H1 (cell line): ENCODE measurements around the gene ENAH. TPM values are rescaled to one million over a fixed set of nuclear protein-coding genes. Genes with fewer than 3 reads are reported as not detected.

ENCODE experiments used
- CTCF ChIA-PET: fragments of 300-600 bp; sonication (Branson Sonifier 250); formaldehyde crosslinking; loops from one replicate; lab custom pipeline; 2021; ENCODE audit not compliant: partially characterized antibody; lab: Charles Lee
- POLR2A ChIA-PET: fragments of 300-600 bp; sonication (Branson Sonifier 250); formaldehyde crosslinking; loops from one replicate; lab custom pipeline; 2021; ENCODE audit warnings: inconsistent platforms; ENCODE audit not compliant: partially characterized antibody; lab: Charles Lee
- DNase-seq, 2 experiments: peaks; one replicate each; pipeline versions ENCODE4 v3.0.0 to v3.0.0-alpha.2; 2010 to 2022; ENCODE audit warnings: low spot score in 2 of 2, low read depth in 1 of 2, mixed read lengths in 1 of 2
- FAIRE-seq: peaks from 2 replicates; lab custom pipeline; 2011; peaks lifted over from hg19 to GRCh38; lab: Jason Lieb, UNC
- H2AFZ ChIP-seq: 2 replicates; pipeline ENCODE4 v1.8.1; 2012; ENCODE audit warnings: low read length, inconsistent platforms
- H2AK5ac ChIP-seq: 2 replicates; pipeline ENCODE4 v1.6.1; 2013; ENCODE audit warnings: low read depth, low read length
- H2BK120ac ChIP-seq: replicated peaks from 2 replicates; pipeline ENCODE3; 2013; ENCODE audit warnings: low read depth, low read length, inconsistent platforms
- H2BK12ac ChIP-seq: 2 replicates; pipeline ENCODE4 v1.6.1; 2013; ENCODE audit warnings: low read depth, low read length
- H2BK15ac ChIP-seq: 2 replicates; pipeline ENCODE4 v1.6.1; 2013; ENCODE audit warnings: low read length
- H2BK20ac ChIP-seq: 2 replicates; pipeline ENCODE4 v1.6.1; 2013; ENCODE audit warnings: low read length
- H2BK5ac ChIP-seq: 2 replicates; pipeline ENCODE4 v1.6.1; 2013; ENCODE audit warnings: low read depth, low read length
- H3K14ac ChIP-seq: 2 replicates; pipeline ENCODE4 v1.6.1; 2013; ENCODE audit warnings: inconsistent platforms; ENCODE audit not compliant: insufficient read length
- H3K18ac ChIP-seq: 2 replicates; pipeline ENCODE4 v1.6.1; 2013; ENCODE audit warnings: low read length; ENCODE audit errors: extremely low read depth
- H3K23ac ChIP-seq: 2 replicates; pipeline ENCODE4 v1.6.1; 2013; ENCODE audit warnings: inconsistent platforms; ENCODE audit not compliant: insufficient read length
- H3K23me2 ChIP-seq: 2 replicates; pipeline ENCODE4 v1.6.1; 2013; ENCODE audit warnings: low read depth, low read length
- H3K27ac ChIP-seq: 2 replicates; pipeline ENCODE4 v1.6.1; 2011; ENCODE audit warnings: low read depth, low read length, inconsistent platforms
- H3K27me3 ChIP-seq, 4 experiments: replicated peaks in 1 of 4; 1 replicate in 1 of 4; 2 replicates in 3 of 4; pipeline versions ENCODE4 v1.6.1 to v1.8.1; 2011 to 2013; ENCODE audit warnings: low read length in 3 of 4, mild to moderate bottlenecking in 3 of 4, inconsistent platforms in 2 of 4, mixed read lengths in 2 of 4, moderate library complexity in 1 of 4; ENCODE audit not compliant: control insufficient read depth in 3 of 4, insufficient read depth in 3 of 4; ENCODE audit errors: extremely low read depth in 1 of 4
- H3K36me3 ChIP-seq, 4 experiments: 2 replicates each; pipeline versions ENCODE4 v1.6.1 to v1.8.1; 2011 to 2013; ENCODE audit warnings: mild to moderate bottlenecking in 4 of 4, low read length in 3 of 4, moderate library complexity in 2 of 4, control low read depth in 1 of 4, inconsistent platforms in 1 of 4; ENCODE audit not compliant: insufficient read depth in 4 of 4, control insufficient read depth in 2 of 4
- H3K4ac ChIP-seq: replicated peaks from 2 replicates; pipeline ENCODE3; 2013; ENCODE audit warnings: low read length, low read depth, mixed read lengths, inconsistent platforms; ENCODE audit not compliant: insufficient read length
- H3K4me1 ChIP-seq, 4 experiments: replicated peaks in 1 of 4; 1 replicate in 1 of 4; 2 replicates in 3 of 4; pipeline versions ENCODE4 v1.6.1 to v1.8.1; 2011 to 2013; ENCODE audit warnings: low read length in 3 of 4, inconsistent platforms in 2 of 4, mixed read lengths in 1 of 4; ENCODE audit not compliant: insufficient read depth in 4 of 4, control insufficient read depth in 3 of 4
- H3K4me2 ChIP-seq, 2 experiments: 2 replicates each; pipeline versions ENCODE4 v1.6.1 to v1.8.1; 2011 to 2013; ENCODE audit warnings: low read depth in 2 of 2, low read length in 2 of 2, control low read depth in 1 of 2, inconsistent platforms in 1 of 2, mild to moderate bottlenecking in 1 of 2; ENCODE audit not compliant: insufficient read depth in 1 of 2
- H3K4me3 ChIP-seq, 4 experiments: fragments of 200-600, 300-600 bp in 1 of 4; sonication (generic), shearing (Covaris generic), sonication (Bioruptor Twin) in 1 of 4; 2 replicates each; pipeline versions ENCODE4 v1.5.1 to v1.8.1; 2011 to 2016; ENCODE audit warnings: low read length in 4 of 4, low read depth in 3 of 4, control low read depth in 2 of 4, inconsistent platforms in 2 of 4, mild to moderate bottlenecking in 2 of 4, mixed read lengths in 1 of 4, moderate library complexity in 1 of 4; ENCODE audit not compliant: insufficient read depth in 2 of 4; ENCODE audit errors: extremely low read depth in 1 of 4
- H3K56ac ChIP-seq: replicated peaks from 2 replicates; pipeline ENCODE3; 2013; ENCODE audit warnings: low read depth, mild to moderate bottlenecking, mixed read lengths, low read length, inconsistent platforms; ENCODE audit not compliant: insufficient read length
- H3K79me1 ChIP-seq: 2 replicates; pipeline ENCODE4 v1.6.1; 2013; ENCODE audit warnings: low read depth, low read length, control low read depth
- H3K79me2 ChIP-seq, 2 experiments: 2 replicates each; pipeline versions ENCODE4 v1.6.1 to v1.8.1; 2012 to 2013; ENCODE audit warnings: low read length in 2 of 2, mild to moderate bottlenecking in 2 of 2, inconsistent platforms in 1 of 2; ENCODE audit not compliant: insufficient read depth in 2 of 2, control insufficient read depth in 1 of 2
- H3K9ac ChIP-seq, 4 experiments: replicated peaks in 1 of 4; 1 replicate in 1 of 4; 2 replicates in 3 of 4; pipeline versions ENCODE4 v1.6.1 to v1.8.1; 2011 to 2013; ENCODE audit warnings: low read depth in 3 of 4, low read length in 3 of 4, control low read depth in 2 of 4, mild to moderate bottlenecking in 2 of 4, moderate library complexity in 2 of 4, inconsistent platforms in 1 of 4; ENCODE audit errors: extremely low read depth in 1 of 4
- H3K9me3 ChIP-seq, 2 experiments: 2 replicates each; pipeline versions ENCODE4 v1.6.1 to v1.8.1; 2012 to 2013; ENCODE audit warnings: mild to moderate bottlenecking in 2 of 2, moderate library complexity in 2 of 2, control low read depth in 1 of 2, inconsistent platforms in 1 of 2, low read depth in 1 of 2, low read length in 1 of 2, mixed read lengths in 1 of 2; ENCODE audit not compliant: insufficient read depth in 2 of 2
- H4K20me1 ChIP-seq, 2 experiments: replicated peaks in 1 of 2; 2 replicates each; pipeline versions ENCODE3 to v1.8.1; 2011 to 2013; ENCODE audit warnings: inconsistent platforms in 2 of 2, low read length in 2 of 2, mild to moderate bottlenecking in 1 of 2; ENCODE audit not compliant: insufficient read depth in 2 of 2, control insufficient read depth in 1 of 2
- H4K5ac ChIP-seq: 2 replicates; pipeline ENCODE4 v1.6.1; 2013; ENCODE audit warnings: low read length, low read depth, mixed read lengths, inconsistent platforms; ENCODE audit not compliant: insufficient read length
- H4K8ac ChIP-seq: 2 replicates; pipeline ENCODE4 v1.8.0; 2013; ENCODE audit warnings: mild to moderate bottlenecking, moderate library complexity, low read length, inconsistent platforms; ENCODE audit not compliant: insufficient read depth; ENCODE audit errors: extremely low read depth
- H4K91ac ChIP-seq: replicated peaks from 2 replicates; pipeline ENCODE3; 2013; ENCODE audit warnings: low read length, mixed read lengths, inconsistent platforms; ENCODE audit not compliant: insufficient read length
- CHD2 ChIP-seq: IDR thresholded peaks from 2 replicates; pipeline ENCODE4 v1.6.1; 2012; ENCODE audit warnings: low read length, improper control_type of control experiment
- EGR1 ChIP-seq: IDR thresholded peaks from 2 replicates; pipeline ENCODE4 v1.6.1; 2011; ENCODE audit warnings: low read depth, low read length, borderline replicate concordance
- EP300 ChIP-seq, 2 experiments: IDR thresholded peaks; 1 replicate in 1 of 2; 2 replicates in 1 of 2; pipeline ENCODE4 v1.6.1; 2011 to 2012; ENCODE audit warnings: low read depth in 2 of 2, low read length in 2 of 2, mild to moderate bottlenecking in 2 of 2, borderline replicate concordance in 1 of 2, inconsistent platforms in 1 of 2, moderate library complexity in 1 of 2
- GABPA ChIP-seq: IDR thresholded peaks from 2 replicates; pipeline ENCODE4 v1.6.1; 2011; ENCODE audit warnings: mild to moderate bottlenecking, low read length, moderate library complexity, borderline replicate concordance; ENCODE audit not compliant: insufficient read depth
- GTF2F1 ChIP-seq: IDR thresholded peaks from 2 replicates; pipeline ENCODE4 v1.6.1; 2012; ENCODE audit warnings: low read depth, low read length, improper control_type of control experiment, borderline replicate concordance
- HDAC6 ChIP-seq: IDR thresholded peaks from one replicate; pipeline ENCODE4 v1.7.1; 2012; ENCODE audit warnings: low read depth, mild to moderate bottlenecking, inconsistent platforms, low read length, moderate library complexity
- JUND ChIP-seq: IDR thresholded peaks from 2 replicates; pipeline ENCODE4 v1.6.1; 2011; ENCODE audit warnings: mild to moderate bottlenecking, improper control_type of control experiment, low read length
- NRF1 ChIP-seq: IDR thresholded peaks from 2 replicates; pipeline ENCODE4 v1.6.1; 2011; ENCODE audit warnings: mild to moderate bottlenecking, low read depth, low read length, improper control_type of control experiment
- PHF8 ChIP-seq: fragments of 200-600 bp; sonication (generic); conservative IDR thresholded peaks from 2 replicates; pipeline ENCODE4 v1.7.1; 2012; ENCODE audit warnings: low read depth, mild to moderate bottlenecking, inconsistent platforms, low read length, moderate library complexity
- RFX5 ChIP-seq: IDR thresholded peaks from 2 replicates; pipeline ENCODE4 v1.6.1; 2011; ENCODE audit warnings: low read depth, low read length, improper control_type of control experiment, borderline replicate concordance
- TCF12 ChIP-seq: IDR thresholded peaks from 2 replicates; pipeline ENCODE4 v1.6.1; 2011; ENCODE audit warnings: low read depth, mild to moderate bottlenecking, low read length
- TEAD4 ChIP-seq: IDR thresholded peaks from 2 replicates; pipeline ENCODE4 v1.6.1; 2012; ENCODE audit warnings: low read depth, low read length, inconsistent platforms, mixed read lengths
- ZNF274 ChIP-seq: IDR thresholded peaks from 2 replicates; pipeline ENCODE4 v1.7.0; 2012; ENCODE audit warnings: low read length, borderline replicate concordance; ENCODE audit errors: extremely low read depth
- WGBS, 2 experiments: shearing (Covaris generic) in 1 of 2; methylation state at CpG; one replicate each; pipeline versions ENCODE4 v1.1.6 to v1.1.7; 2013 to 2015; ENCODE audit warnings: low lambda C conversion rate in 2 of 2, mixed read lengths in 2 of 2, inconsistent platforms in 1 of 2, low coverage in 1 of 2, missing lambda C conversion rate in 1 of 2; ENCODE audit not compliant: insufficient replicate concordance in 2 of 2, insufficient coverage in 1 of 2, insufficient read length in 1 of 2; ENCODE audit errors: extremely low coverage in 1 of 2, missing lambda C conversion rate in 1 of 2; 5-methylcytosine and 5-hydroxymethylcytosine counted together
- polyA plus RNA-seq, 7 experiments: library from polyadenylated mRNA; depleted of rRNA in 3 of 7; stranded (reverse) in 5 of 7; unstranded in 2 of 7; fragments of >200 nt in 5 of 7; fragments of 200-250 nt in 2 of 7; gene quantifications; 1 replicate in 5 of 7; 2 replicates in 1 of 7; 4 replicates in 1 of 7; pipeline versions ENCODE4 v1.2.1 to v1.2.3, GENCODE V29; 2011 to 2013; ENCODE audit warnings: missing spikeins in 2 of 7, mixed read lengths in 2 of 7
- total RNA-seq: library from RNA; stranded (reverse); fragmentation: NEBNext Ultra II Directional; extraction: Animal tissue kit (Norgen Biotek cat#: 25700); gene quantifications from 2 replicates; pipeline ENCODE4 v1.2.1, GENCODE V29; 2021
- TF ChIP-seq, protein P1 (sequence below): IDR thresholded peaks from 2 replicates; pipeline ENCODE4 v1.6.1; 2012; ENCODE audit warnings: inconsistent platforms

ENAH gene
- total and polyA plus RNA-seq, 2 of the 8 experiments (the other 6 are each of a cell fraction or from before 2014, with no cell fraction given), result 39.1 to 335 TPM

DNA sequence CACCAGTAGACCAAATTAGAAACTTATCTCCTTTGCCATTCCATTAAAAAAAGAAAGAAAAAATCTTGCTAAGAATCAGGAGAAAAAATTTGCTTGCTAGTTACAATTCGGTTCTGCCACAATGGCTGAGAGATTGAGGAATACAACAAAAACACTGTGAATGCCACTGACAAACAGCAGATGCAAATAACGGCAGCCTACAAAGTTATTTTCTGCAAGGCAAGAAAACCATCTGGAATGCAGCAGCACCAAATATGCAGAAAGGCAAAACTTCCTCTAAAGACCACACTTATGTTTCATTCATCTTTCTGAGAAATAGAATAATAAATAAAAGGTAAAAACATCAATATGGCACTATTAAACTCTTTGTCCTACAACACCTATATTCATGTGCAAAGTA is 75.7 kb downstream of the ENAH start:
- H2BK15ac ChIP-seq, result no peak overlapping the region
- no peaks in the 10 kb centered on the region for H3K23me2 ChIP-seq
- H3K18ac ChIP-seq, result no peak overlapping the region
- ChIA-PET POLR2A (interaction anchor here (0.8 to 2.0 kb wide), 3 partner anchors 8 to 75 kb away, joined by 3 to 7 read pairs (median 5); partner anchors contain the start of gene ENAH), CTCF (interaction anchor here (0.8 to 1.5 kb wide), 6 partner anchors 9 to 103 kb away, joined by 3 to 5 read pairs (median 3); no protein-coding TSS in a partner anchor)
- H2BK5ac ChIP-seq, result no peak overlapping the region
- H2BK120ac ChIP-seq, result no peak overlapping the region
- H3K56ac ChIP-seq, result no peak overlapping the region
- no peaks in the 10 kb centered on the region for H3K9me3 ChIP-seq
- H3K79me1 ChIP-seq, result peaks cover 12% of the 10 kb centered on the region
- H2AFZ ChIP-seq, result no peak overlapping the region
- H4K20me1 ChIP-seq, result peaks cover 28 to 29% of the 10 kb centered on the region in 2 experiments
- no peak overlapping the region for H2AK5ac ChIP-seq
- H3K4me1 ChIP-seq, result peaks cover 2 to 18% (median 12%) of the 10 kb centered on the region in 4 experiments; a peak in 5 of 7 replicates
- H4K91ac ChIP-seq, result no peak overlapping the region
- WGBS, 2 experiments, result 64% methylated on average over 2 of the region's 2 CpGs; no CpG with 5 or more reads in 1 of the 2 experiments
- no peak overlapping the region for H4K5ac ChIP-seq
- H3K4ac ChIP-seq, result no peak overlapping the region
- no peak overlapping the region for H3K4me3 ChIP-seq
- H3K79me2 ChIP-seq, result peaks cover 24 to 98% of the 10 kb centered on the region in 2 experiments
- no peak overlapping the region for H2BK20ac ChIP-seq
- no peak overlapping the region for H3K9ac ChIP-seq
- H3K23ac ChIP-seq, result no peak overlapping the region
- H3K27me3 ChIP-seq, result no peaks in the 10 kb centered on the region
- no peaks in the 10 kb centered on the region for H3K36me3 ChIP-seq
- no peak for FAIRE-seq
- H3K27ac ChIP-seq, result no peak overlapping the region
- no peak overlapping the region for H2BK12ac ChIP-seq
- no peak overlapping the region for H4K8ac ChIP-seq
- no peak overlapping the region for H3K14ac ChIP-seq
- DNase-seq, result no peak
- H3K4me2 ChIP-seq, result peak overlapping the region; percentile 13 to 23; a peak in 2 of 4 replicates
- TF ChIP-seq CHD2 (no peak), GTF2F1 (no peak), GABPA (no peak), JUND (no peak), NRF1 (no peak), TCF12 (no peak), EP300 (IDR thresholded peaks at IDR 0.05; ENCODE audit: borderline replicate concordance in 1 of 2, low read depth in 2 of 2, low read length in 2 of 2) (no peak), PHF8 (no peak), HDAC6 (no peak), EGR1 (no peak), ZNF274 (no peak), TEAD4 (no peak), RFX5 (no peak)
- TF ChIP-seq, protein P1, sequence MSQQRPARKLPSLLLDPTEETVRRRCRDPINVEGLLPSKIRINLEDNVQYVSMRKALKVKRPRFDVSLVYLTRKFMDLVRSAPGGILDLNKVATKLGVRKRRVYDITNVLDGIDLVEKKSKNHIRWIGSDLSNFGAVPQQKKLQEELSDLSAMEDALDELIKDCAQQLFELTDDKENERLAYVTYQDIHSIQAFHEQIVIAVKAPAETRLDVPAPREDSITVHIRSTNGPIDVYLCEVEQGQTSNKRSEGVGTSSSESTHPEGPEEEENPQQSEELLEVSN, result no peak
